ENCODE results near the gene TAS2R14. TPM values are rescaled to one million over a fixed set of nuclear protein-coding genes. Genes with fewer than 3 reads are reported as not detected.

Gene TAS2R14
- total RNA-seq, 4 donors from 2014 or later = 0.23 to 3.5 (median 1.7) TPM

DNA sequence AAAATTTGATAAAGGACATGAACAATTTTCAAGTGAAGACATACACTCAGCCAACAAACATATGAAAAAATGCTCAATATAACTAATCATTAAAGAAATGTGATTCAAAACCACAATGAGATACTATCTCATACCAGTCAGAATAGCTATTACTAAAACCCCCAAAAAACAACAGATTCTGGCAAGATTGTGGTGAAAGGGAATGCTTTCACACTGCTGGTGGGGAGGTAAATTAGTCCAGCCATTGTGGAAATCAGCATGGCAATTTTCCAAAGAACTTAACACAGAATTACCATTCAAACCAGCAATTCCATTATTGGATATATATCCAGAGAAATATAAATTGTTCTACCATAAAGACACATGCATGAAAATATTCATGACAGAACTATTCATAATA lies 18.7 kb upstream of the TAS2R14 start:
- Histone ChIP-seq H3K27ac (no peak overlapping the region), H3K36me3 (no peaks in the 10 kb centered on the region), H3K4me3 (no peak overlapping the region), H3K9me3 (peaks cover 7% of the 10 kb centered on the region), H3K27me3 (no peaks in the 10 kb centered on the region), H3K4me1 (no peaks in the 10 kb centered on the region)
- no peak for DNase-seq (ENCODE audit: low spot score in 2 of 2)
- no peak for TF ChIP-seq EP300 (IDR thresholded peaks at IDR 0.05)
- TF ChIP-seq POLR2A (IDR thresholded peaks at IDR 0.05) = no peak
- no peak for TF ChIP-seq POLR2AphosphoS5 (IDR thresholded peaks at IDR 0.05)
- no peak for TF ChIP-seq CTCF (IDR thresholded peaks at IDR 0.05)

- H3K9me3 ChIP-seq = peaks cover 7% of the 10 kb centered on the region
- no peaks in the 10 kb centered on the region for H3K4me1 ChIP-seq
- DNase-seq (ENCODE audit: low spot score in 2 of 2) = no peak
- no peak overlapping the region for H3K27ac ChIP-seq
- H3K4me3 ChIP-seq = no peak overlapping the region
- TF ChIP-seq POLR2AphosphoS5 (IDR thresholded peaks at IDR 0.05) (no peak), EP300 (IDR thresholded peaks at IDR 0.05) (no peak), CTCF (IDR thresholded peaks at IDR 0.05) (no peak), POLR2A (IDR thresholded peaks at IDR 0.05) (no peak)
- no peaks in the 10 kb centered on the region for H3K36me3 ChIP-seq
- H3K27me3 ChIP-seq = no peaks in the 10 kb centered on the region
Observed at GRCh38 chr12:10956085-10956484, 17.0 kb upstream of the TAS2R14 start.

- H3K36me3 ChIP-seq = no peaks in the 10 kb centered on the region
- WGBS = 95% methylated on average over 4 of the region's 4 CpGs
- no peak for TF ChIP-seq POLR2AphosphoS5 (IDR thresholded peaks at IDR 0.05)
- TF ChIP-seq POLR2A (IDR thresholded peaks at IDR 0.05) = no peak
- TF ChIP-seq EP300 (IDR thresholded peaks at IDR 0.05) = no peak
- TF ChIP-seq CTCF (IDR thresholded peaks at IDR 0.05) = no peak
Observed at GRCh38 chr12:10952645-10953044, 13.6 kb upstream of the TAS2R14 start.

DNA sequence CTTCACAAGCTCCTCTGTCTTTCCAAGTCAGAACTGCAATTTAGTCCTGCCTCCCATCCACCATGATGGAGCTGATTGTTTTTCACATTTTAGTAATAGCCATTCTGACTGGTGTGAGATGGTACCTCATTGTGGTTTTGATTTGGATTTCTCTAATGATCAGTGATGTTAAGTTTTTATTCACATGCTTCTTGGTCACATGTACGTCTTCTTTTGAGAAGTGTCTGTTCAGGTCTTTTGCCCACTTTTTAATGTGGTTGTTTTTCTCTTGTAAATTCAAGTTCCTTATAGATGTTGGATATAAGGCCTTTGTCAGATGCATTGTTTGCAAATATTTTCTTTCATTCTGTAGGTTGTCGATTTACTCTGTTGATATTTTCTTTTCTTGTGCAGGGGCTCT lies 4.1 kb upstream of the TAS2R14 start:
- Histone ChIP-seq H3K4me1 (no peaks in the 10 kb centered on the region), H3K27me3 (no peaks in the 10 kb centered on the region), H3K36me3 (no peaks in the 10 kb centered on the region), H3K27ac (no peak overlapping the region), H3K9me3 (no peaks in the 10 kb centered on the region), H3K4me3 (no peak overlapping the region)
- TF ChIP-seq CTCF (IDR thresholded peaks at IDR 0.05) = no peak
- no peak for TF ChIP-seq POLR2A (IDR thresholded peaks at IDR 0.05)
- TF ChIP-seq POLR2AphosphoS5 (IDR thresholded peaks at IDR 0.05) = no peak
- TF ChIP-seq EP300 (IDR thresholded peaks at IDR 0.05) = no peak
- no peak for DNase-seq (ENCODE audit: low spot score in 2 of 2)
- 97% methylated on average over 2 of the region's 2 CpGs for WGBS

More at GRCh38 chr12:10952645-10953044, 13.6 kb upstream of the TAS2R14 start:
- Histone ChIP-seq H3K9me3 (peaks cover 7% of the 10 kb centered on the region), H3K4me1 (no peaks in the 10 kb centered on the region), H3K27ac (no peak overlapping the region), H3K4me3 (no peak overlapping the region), H3K27me3 (no peaks in the 10 kb centered on the region)
- DNase-seq (ENCODE audit: low spot score in 2 of 2) = no peak

DNA sequence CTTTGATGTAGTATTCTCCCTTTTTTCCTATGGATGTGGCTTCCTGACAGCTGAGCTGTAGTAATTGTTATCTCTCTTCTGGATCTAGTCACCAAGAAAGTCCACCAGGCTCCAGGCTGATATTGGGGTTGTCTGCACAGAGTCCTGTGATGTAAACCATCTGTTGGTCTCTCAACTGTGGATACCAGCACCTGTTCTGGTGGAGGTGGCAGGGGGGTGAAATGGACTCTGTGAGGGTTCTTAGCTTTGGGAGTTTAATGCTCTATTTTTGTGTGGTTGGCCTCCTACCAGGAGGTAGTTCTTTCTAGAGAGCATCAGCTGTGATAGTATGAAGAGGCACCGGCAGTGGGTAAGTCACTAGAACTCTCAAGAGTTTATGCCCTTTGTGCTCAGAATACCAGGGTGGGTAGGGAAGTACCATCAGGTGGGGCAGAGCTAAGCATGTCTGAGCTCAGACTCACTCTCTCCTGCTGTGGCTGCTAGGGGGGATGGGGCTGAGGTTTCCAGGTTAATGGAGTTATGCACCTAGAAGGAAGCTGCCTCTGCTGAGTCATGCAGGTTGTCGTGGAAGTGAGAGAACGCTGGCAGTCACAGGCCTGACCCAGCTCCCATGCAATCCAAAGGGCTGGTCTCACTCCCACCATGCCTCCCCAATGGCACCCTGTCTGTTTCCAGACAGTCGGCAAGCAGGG lies 3.0 kb upstream of the TAS2R14 start:
- no peak for DNase-seq (ENCODE audit: low spot score in 2 of 2)
- Histone ChIP-seq H3K4me3 (no peak overlapping the region), H3K27ac (no peak overlapping the region), H3K27me3 (no peaks in the 10 kb centered on the region), H3K4me1 (no peaks in the 10 kb centered on the region), H3K36me3 (no peaks in the 10 kb centered on the region), H3K9me3 (no peaks in the 10 kb centered on the region)
- TF ChIP-seq CTCF (IDR thresholded peaks at IDR 0.05) (no peak), EP300 (IDR thresholded peaks at IDR 0.05) (no peak), POLR2AphosphoS5 (IDR thresholded peaks at IDR 0.05) (no peak), POLR2A (IDR thresholded peaks at IDR 0.05) (no peak)
- 44% methylated on average over 4 of the region's 4 CpGs for WGBS

Measured in suprapubic skin (tissue), 4 donors.